Stimulated activated CD4-positive, alpha-beta T cell treated with anti-CD3 and anti-CD28 coated beads, Interleukin-2, amount 100 ng/mL, for 4 hours (primary cell): ENCODE data around the gene CASP8AP2.
"Not testable (repeated sequence)": the region's sequence is repeated elsewhere in the genome, so short reads cannot be mapped to it uniquely, and the experiment has no call there.

ENCODE experiments used
- DNase-seq: peaks from one replicate; pipeline ENCODE4 v3.0.0-alpha.2; 2020; ENCODE audit warnings: low read depth

CASP8AP2 gene

DNA sequence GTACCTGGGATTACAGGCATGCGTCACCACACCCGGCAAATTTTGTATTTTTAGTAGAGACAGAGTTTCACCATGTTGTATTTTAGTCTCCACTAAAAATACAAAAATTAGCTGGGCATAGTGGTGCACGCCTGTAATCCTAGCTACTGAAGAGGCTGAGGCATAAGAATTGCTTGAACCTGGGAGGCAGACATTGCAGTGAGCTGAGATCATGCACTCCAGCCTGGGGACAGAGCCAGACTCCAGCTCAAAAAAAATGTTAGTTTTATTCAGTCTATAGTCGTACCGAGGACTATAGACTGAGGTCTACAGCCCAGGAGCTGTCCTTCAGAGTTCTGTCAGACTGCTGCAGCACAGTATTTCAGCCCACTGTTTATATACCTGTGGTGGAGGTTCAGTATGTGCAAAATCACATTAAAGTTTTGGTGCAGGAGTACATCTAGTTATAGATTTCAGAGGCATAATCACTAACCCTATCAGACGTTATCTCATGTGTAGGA lies 3.6 kb upstream of the CASP8AP2 start:
- no peak for DNase-seq

DNA sequence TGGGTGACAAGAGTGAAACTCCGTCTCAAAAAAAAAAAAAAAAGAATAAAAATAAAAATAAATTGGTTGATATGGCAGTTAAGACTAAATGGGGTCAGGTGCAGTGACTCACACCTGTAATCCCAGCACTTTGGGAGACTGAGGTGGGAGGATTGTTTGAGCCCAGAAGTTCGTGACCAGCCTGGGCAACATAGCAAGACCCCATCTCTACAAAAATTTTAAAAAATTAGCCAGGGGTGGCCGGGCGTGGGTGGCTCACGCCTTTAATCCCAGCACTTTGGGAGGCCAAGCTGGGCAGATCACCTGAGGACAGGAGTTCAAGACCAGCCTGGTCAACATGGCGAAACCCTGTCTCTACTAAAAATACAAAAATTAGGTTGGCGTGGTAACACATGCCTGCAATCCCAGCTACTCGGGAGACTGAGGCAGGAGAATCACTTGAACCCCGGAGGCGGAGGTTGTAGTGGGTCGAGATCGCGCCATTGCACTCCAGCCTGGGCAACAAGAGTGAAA lies 1.1 kb upstream of the CASP8AP2 start:
- DNase-seq: not testable (repeated sequence)

DNA sequence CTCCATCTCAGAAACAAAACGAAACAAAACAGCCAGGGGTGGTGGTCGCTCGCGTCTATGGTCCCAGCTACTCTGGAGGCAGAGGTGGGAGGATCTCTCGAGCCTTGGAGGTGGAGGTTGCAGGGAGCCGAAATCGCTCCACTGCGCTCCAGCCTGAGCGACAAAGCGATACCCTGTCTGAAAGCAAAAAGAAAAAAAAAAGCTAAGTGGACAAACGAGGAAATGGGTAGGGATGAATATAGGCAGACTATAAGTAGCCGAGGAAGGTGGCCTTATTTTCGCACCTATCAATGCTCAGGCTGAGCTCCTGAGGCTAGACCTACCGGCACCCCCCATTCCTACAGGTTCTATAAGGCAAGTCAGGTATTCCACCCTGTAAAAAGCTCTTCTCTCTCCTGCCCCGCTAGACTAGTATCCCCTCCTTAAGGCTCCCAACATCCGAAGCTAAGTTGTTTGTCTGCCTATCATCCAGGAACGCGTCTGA lies 650 bp upstream of the CASP8AP2 start:
- DNase-seq: peak; percentile 7

DNA sequence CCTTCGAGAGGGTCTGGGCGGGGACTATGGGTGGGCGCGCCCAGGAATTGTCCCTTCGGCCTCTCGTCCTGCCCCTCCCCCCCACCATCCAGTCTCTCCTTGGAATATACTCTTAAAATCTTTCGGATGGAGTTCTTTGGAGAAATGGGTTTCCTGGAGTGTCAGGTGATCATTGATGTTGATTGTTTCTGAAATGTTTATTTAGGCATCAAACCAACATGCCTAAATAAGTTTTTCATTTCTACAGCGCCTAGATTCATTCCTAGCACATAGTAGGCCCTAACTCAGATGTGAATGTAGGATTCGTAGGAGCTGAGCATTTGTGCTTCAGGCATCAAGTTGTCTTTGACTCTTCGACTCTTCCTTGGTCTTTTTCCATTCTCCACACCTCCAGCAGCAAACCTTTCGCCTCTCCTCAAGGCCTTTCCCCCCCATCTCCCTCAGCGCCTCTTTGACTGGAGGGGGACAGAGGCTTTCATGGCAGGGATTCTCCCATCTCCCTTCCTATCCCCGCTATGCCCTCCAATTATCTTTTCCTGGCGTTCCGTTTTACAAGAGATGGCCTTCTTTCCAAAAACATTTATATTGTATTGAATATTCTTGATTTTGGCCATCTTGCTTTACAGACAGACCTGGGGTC lies 610 bp downstream of the CASP8AP2 start:
- DNase-seq: no peak

DNA sequence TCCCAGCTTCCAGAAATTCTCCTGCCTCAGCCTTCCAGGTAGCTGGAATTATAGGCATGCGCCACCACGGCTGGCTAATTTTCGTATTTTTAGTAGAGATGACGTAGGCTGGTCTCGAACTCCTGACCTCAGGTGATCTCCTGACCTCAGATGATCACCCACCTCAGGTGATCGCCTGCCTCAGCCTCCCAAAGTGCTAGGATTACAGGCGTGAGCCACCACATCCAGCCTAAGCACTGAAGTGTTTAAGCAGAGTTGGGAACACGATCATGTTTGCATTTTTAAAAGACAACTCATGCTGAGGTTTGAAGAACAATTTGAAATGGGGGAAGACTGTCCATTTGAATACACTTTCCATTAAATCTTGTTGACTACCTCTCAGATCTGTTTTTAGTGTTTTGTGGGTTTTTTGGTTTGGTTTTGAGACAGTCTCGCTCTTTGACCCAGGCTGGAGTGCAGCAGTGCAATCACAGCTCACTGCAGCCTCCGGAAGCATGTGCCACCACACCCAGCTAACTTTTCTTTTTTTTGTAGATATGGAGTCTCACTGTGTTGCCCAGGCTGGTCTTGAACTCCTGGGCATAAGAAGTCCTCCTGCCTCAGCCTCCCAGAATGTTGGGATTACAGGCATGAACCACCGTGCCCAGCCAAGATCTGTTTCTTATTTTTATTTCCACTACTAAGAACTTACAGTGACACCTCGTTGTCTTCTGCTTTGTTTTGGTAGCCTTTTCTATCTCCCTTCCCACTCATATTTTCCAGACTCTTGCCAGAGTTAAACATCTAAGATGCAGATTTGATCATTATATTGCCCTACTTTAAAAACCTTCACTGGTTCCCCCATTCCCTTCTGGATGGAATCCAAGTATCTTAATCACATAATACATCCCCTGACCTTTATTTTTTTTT lies 5.5 kb downstream of the CASP8AP2 start:
- no peak for DNase-seq

DNA sequence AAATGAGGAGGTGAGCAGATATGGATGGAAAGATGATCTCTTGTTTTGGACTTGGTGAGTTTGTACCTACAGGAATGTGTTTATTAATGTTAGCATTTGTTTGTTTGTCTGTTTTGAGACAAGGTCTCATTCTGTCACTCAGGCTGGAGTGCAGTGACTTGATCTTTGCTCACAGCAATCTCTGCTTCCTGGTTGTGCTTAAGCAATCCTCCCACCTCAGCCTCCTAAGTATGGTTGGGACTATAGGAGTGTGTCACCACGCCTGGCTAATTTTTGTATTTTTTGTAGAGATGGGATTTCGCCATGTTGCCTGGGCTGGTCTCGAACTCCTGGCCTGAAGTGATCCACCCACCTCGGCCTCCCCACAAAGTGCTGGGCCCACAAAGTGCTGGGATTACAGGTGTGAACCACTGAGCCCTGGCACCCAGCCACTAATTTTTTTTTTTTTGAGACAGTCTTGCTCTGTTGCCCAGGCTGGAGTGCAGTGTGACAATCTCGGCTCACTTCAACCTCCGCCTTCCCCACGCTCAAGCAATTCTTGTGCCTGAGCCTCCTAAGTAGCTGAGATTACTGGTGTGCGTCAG lies 7.1 kb downstream of the CASP8AP2 start:
- no peak for DNase-seq

DNA sequence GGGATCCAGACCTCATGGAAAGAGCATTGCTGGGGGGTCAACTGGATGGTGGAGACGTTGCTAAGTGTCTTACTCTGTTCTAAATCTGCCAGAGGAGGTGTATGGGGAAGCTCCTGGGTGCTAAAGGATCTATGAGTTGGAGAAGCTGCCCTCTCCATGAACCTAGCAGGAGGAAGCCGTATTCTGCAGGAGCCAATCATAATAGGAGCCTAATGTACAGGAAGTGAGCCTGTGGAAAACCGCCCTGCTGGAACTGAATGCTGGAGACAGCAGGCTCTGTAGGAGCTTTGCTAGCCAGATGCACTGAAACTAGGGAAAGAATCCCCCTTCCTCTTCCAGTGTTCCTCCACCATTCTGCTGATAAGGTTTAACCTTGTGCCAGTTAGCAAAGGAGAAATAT lies 10.9 kb downstream of the CASP8AP2 start:
- DNase-seq: no peak

DNA sequence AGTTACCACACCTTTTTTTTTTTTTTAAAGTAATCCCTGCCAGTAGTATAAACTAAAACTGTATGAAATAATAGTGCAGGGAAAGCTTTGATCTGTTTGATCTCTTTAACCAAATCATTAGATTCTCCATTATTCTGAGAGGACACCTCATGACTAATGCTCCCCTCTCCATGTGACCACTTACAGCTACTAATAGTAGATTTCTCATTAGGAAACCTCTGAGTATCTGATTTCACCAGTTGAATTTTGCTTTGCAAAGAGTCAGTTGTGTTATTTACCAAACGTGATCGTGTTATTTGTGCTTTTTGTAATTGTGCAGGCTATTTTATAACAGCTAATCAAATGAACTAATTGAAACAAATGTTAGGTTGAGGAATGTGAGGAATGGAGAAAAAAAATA lies 12.5 kb downstream of the CASP8AP2 start:
- DNase-seq: no peak

DNA sequence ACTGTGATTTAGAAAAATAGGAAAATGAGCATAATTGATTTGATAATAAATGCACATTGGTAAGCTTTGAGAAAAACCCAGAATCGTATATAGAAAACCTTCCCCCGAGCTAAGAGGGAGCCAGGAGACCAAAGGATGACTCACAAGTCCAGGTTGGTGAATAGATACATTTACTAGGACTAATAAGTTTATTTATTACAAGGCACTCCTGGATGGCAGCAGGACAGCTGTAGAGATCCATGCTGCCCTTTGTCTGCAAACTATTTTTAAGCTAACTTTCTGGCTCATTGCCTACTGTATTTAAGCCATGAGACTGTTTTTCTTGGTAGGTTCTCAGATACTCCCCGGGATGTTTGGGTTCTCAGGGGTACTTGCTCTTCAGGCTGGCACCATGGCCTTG lies 13.4 kb downstream of the CASP8AP2 start:
- DNase-seq: no peak

DNA sequence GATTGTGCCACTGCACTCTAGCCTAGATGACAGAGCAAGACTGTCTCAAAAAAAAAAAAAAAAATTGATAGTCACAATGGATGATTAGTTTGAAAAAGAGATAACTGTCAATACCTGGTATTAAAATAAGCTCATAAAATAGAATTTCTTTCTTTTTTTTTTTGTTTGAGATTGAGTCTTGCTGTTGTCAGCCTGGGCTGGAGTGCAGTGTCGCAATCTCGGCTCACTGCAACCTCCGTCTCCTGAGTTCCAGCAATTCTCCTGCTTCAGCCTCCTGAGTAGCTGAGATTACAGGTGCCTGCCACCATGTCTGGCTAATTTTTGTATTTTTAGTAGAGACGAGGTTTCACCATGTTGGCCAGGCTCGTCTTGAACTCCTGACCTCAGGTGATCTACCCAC lies 17.8 kb downstream of the CASP8AP2 start:
- DNase-seq: not testable (repeated sequence)

DNA sequence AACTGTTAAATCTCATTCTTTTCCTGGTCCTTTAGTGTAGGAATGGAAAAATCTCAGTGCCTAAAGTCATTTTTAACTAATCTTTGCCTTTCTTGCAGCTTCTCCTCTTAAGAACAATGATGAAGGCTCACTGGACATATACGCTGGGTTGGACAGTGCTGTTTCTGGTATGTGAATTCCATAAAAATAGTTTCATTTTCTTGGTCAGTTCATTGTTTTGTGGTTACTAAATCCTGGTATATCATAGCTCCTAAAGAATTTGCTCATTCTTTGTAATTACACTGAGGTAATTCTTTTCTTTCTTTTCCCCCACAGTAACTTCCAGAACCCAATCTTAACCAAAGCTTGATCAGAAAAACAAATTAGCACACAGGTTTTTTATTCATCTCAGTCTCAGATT lies 23.4 kb downstream of the CASP8AP2 start:
- DNase-seq: no peak

DNA sequence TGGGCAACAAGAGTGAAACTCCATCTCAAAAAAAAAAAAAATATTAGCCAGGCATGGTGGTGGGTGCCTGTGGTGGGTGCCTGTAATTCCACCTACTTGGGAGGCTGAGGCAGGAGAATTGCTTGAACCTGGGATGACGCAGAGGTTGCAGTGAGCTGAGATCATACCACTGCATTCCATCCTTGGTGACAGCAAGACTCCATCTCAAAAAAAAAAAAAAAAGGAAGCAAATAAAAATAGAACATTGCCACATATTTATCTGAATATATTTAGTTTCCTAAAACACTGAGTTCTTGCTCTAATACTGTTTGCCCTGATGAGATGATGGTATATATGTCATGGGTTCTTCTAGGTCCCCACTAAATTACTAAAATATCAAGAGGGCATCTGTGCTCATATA lies 28.4 kb downstream of the CASP8AP2 start:
- DNase-seq: no peak

DNA sequence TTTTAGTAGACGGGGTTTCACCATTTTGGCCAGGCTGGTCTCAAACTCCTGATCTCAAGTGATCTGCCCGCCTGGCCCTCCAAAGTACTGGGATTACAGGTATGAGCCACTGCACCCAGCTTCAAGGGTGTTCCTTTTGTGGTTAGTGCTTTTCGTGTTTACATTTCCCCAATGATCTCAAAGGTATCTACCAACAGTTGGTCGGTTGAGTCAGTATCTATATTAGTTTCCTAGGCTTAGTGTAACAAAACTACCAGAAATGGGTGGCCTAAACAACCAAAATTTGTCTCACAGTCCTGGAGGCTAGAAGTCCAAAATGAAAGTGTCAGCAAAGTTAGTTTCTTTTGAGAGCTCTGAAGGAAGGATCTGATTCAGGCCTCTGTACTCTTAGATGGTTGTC lies 30.1 kb downstream of the CASP8AP2 start:
- DNase-seq: no peak

DNA sequence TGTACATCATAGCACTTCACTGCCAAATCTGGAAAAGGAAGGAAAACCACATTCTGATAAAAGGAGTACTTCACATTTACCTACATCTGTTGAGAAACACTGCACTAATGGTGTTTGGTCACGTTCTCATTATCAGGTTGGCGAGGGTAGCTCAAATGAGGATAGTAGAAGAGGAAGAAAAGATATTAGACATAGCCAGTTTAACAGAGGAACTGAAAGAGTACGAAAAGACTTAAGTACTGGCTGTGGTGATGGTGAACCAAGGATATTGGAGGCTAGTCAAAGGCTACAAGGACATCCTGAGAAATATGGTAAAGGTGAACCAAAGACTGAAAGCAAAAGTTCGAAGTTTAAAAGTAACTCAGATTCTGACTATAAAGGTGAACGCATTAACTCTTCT lies 32.6 kb downstream of the CASP8AP2 start:
- no peak for DNase-seq

DNA sequence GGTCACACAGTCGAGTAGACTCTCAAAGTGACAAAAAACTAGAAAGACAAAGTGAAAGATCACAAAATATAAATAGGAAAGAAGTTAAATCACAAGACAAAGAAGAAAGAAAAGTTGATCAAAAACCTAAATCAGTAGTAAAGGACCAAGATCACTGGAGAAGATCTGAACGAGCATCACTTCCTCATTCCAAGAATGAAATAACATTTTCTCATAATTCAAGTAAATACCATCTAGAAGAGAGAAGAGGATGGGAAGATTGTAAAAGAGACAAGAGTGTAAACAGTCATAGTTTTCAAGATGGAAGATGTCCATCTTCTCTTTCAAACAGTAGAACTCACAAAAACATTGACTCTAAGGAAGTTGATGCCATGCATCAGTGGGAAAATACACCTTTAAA lies 33.0 kb downstream of the CASP8AP2 start:
- no peak for DNase-seq

DNA sequence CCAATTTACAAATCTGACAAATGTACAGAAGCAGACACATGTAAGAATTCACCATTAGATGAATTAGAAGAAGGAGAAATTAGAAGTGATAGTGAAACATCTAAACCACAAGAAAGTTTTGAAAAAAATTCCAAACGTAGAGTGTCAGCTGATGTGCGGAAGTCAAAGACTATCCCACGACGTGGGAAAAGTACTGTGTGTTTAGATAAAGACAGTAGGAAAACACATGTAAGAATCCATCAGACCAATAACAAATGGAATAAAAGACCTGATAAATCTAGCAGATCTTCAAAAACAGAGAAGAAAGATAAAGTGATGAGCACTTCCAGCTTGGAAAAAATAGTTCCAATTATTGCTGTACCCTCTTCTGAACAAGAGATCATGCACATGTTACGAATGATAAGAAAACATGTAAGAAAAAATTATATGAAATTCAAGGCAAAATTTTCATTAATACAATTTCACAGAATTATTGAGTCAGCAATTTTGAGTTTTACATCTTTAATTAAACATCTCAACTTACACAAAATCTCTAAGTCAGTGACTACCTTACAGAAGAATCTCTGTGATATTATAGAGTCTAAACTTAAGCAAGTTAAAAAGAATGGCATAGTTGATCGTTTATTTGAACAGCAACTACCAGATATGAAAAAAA lies 36.5 kb downstream of the CASP8AP2 start:
- no peak for DNase-seq

DNA sequence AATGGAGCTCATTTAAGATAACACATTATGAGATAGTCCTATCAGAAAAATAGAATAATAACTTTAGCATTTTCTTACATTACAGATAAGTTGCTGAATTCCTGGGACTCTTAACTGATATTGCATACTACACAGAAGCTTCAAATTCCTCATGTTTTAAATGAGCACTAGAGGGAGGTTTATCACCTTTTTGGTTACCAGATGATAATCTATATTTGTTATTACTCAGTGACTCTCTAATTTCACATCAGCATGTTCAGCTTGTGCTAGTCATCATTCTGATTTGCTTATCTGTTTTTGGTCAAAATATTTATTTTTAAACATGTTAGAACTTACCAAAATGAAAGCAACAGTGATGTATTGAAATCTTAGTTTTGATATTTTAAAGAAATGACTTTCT lies 44.0 kb downstream of the CASP8AP2 start:
- DNase-seq: no peak

DNA sequence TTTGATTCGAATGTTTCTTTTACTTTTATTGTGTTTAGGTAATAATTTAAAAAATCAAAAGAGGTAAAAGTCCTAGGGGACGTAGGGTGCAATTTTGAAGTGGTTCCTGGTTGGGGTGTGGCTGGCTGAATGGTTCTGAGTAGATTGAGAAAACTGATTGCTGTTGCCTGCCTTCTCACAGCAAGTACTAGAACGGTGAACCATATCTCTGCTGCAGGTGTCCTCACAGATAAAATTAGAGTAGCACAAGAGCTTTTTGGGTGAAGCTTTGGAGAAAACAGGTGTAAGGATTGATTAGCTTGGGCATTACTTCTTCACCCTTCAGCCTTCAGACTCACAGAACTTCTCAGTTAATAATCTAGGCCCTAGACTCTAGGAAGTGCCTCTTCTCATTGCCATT lies 44.8 kb downstream of the CASP8AP2 start:
- no peak for DNase-seq

DNA sequence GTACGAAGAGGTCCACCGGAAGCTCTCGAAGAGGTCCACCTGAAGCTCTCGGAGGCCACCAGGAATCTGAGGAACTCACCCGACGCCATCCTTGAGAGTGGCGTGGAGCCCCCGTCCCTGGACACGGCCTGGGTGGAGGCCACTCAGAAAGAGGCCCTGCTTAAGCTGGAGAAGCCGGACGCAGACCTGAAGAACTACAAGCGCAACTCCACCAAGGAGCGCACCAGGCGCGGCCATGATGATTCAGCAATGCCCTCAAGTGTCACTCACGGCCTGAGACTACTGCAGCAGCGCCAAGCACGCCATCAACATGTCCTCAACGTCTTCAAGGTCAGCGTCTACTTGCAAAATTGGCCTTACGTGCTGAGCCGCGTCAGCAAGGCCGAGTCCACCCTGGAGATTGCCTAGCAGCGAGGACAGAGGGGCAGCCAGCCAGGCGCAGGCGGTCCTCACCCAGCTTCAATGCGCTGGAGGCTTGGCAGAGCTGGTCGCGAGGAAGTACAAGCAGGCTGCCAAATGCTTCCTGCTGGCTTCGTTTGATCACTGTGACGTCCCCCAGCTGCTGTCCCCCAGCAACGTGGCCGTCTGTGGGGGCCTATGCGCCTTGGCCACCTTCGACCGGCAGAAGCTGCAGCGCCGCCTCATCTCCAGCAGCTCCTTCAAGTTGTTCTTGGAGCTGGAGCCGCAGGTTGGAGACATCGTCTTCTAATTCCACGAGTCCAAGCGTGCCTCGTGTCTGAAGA lies 56.9 kb downstream of the CASP8AP2 start:
- DNase-seq: no peak

DNA sequence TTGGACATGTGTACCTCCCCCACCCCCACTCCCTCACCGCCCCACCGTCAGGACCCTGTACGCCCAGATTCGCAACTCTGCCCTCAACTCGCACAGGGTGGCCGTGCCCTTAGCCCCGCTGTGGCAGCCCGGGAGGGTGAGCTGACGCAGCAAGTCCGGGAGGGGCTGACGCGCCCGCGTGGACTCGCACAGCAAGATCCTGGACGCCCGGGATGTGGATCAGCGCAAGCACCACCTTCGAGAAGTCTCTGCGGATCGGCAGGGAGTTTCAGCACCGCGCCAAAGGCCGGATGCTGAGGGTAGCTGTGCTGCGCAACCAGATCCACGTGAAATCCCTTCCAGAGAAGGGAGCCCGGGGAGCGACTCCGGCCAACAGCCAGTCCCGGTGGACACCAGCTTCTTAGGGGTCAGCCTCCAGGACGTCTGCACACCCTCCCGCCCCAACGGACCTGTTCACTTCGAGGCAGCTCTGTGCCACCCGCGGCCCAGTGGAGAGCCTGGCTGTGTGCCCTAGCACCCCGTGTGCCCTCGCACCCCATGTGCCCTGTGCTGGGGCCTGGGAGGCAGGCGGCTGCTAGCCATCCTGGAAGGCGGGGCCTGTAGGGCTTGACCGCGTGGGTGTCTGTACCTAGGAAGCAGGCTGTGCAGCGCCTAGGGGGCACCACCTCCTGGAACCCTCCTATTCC lies 57.9 kb downstream of the CASP8AP2 start:
- no peak for DNase-seq

DNA sequence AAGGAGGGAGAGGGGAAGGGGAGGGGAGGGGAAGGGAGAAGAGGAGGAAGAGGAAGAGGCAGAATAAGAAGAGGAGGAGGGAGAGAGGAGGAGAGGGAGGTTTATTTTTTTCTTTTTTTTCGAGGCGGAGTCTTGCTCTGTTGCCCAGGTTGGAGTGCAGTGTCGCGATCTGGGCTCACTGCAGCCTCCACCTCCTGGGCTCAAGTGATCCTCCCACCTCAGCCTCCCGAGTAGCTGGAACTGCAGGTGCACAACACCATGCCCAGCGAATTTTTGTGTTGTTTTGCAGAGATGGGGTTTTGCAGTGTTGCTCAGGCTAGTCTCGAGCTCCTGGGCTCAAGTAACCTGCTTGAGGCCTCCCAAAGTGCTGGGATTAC lies 58.4 kb downstream of the CASP8AP2 start:
- no peak for DNase-seq
